ENCODE measurements around the gene UBR3.

- TF ChIP-seq CTCF (conservative IDR thresholded peaks at IDR 0.05; ENCODE audit: low read length), result no peak
- no peak for TF ChIP-seq EZH2phosphoT487 (IDR thresholded peaks at IDR 0.05; ENCODE audit: borderline replicate concordance, low read depth, low read length)
Observed at GRCh38 chr2:169822036-169822435, 5.2 kb upstream of the UBR3 start.

Measured in OCI-LY7 (cell line).